ENCODE measurements around the gene PACSIN2.
"Not testable (repeated sequence)": the region's sequence is repeated elsewhere in the genome, so short reads cannot be mapped to it uniquely, and the experiment has no call there.

Gene PACSIN2

DNA sequence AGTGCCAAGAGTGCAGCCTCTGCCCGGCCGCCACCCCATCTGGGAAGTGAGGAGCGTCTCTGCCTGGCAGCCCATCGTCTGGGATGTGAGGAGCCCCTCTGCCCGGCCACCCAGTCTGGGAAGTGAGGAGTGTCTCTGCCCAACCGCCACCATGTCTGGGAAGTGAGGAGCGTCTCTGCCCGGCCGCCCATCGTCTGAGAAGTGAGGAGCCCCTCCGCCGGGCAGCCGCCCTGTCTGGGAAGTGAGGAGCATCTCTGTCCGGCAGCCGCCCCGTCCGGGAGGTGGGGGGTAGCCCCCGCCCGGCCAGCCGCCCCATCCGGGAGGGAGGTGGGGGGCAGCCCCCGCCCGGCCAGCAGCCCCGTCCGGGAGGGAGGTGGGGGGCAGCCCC lies 43.5 kb downstream of the PACSIN2 start:
- H3K27ac ChIP-seq; DNase-seq (ENCODE audit: low read depth, low spot score): not testable (repeated sequence)

DNA sequence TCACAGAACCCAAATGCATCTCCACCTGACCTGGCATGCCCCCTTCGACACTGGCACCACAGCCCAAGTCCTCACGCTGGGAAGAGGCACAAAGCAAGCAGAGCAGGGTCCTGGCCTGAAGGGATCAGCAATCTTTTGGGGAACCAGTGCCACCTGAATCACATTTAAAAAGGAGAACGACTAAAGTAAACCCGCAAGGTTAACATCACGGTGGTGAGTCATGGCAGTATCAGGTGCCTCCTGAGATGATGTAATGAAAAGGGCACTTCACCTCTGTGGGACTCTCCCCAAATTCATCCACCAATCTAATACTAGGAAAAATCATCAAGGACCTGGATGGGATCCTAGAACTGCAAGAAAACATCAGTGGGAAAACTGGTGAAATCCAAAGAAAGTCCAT lies 44.9 kb downstream of the PACSIN2 start:
- H3K27ac ChIP-seq: peak overlapping the region; percentile 11
- DNase-seq (ENCODE audit: low read depth, low spot score): no peak

DNA sequence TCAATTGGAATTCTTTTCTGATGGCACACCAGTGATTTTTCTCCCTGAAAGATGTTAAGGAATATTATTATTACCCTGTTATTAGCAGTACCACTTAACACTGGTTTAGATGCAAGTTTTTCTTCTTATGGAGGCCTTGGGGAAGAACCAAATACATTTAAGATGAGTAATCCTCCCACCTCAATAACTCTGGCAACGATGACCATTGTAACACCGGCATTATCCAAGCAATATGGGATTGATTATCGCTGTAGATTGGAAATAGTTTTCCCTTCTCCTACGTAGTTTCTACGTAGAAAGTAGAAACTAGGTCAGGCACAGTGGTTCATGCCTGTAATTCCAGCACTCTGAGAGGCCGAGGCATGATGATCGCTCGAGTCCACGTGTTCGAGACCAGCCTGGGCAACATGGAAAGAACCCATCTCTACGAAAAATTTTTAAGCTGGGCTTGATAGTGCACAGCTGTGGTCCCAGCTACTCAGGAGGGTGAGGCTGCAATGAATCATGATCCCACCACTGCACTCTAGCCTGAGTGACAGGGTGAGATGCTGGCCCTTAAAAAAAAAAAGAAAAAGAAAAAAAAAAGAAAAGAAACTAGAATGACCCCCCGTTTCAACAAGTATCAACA lies 45.5 kb downstream of the PACSIN2 start:
- H3K27ac ChIP-seq: peak overlapping the region; percentile 11
- DNase-seq (ENCODE audit: low read depth, low spot score): no peak

DNA sequence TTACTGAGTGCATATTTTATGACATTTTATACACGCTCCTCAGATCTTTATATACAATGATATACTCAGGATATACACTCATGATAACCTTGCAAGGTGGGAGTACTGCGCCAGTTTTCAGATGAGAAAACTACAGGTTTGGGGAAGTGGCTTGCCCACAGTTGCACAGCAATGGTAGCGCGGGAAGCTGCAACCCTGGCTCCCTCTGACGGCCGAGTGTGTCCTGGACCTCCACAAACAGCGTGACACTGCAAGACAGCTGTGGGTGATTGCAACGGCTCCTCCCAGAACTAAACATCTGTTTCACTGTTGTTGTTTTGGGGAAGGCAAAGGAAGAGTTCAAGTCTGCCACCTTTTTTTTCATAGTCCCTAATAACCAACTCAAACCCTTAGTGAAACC lies 47.0 kb downstream of the PACSIN2 start:
- H3K27ac ChIP-seq: no peak overlapping the region
- no peak for DNase-seq (ENCODE audit: low read depth, low spot score)

DNA sequence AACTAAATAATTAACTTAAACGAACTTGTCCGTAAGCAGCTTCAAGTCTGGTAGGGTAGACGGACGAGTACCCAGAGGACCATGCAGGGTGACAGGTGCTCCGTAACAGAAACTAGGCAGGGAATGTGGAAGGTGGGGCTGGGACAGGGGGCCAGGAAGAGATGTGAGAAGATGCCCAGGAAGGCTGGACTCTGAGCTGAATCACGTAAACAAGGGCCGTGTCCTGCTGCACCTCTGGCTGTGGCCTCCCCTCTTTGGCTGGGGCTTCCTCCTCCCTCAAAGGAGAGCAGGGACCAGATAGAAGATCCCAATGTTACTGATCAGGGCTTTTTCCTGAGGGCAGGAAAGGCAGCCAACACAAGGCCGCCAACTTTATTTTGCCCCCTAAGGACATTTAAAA lies 47.9 kb downstream of the PACSIN2 start:
- H3K27ac ChIP-seq: no peak overlapping the region
- no peak for DNase-seq (ENCODE audit: low read depth, low spot score)

DNA sequence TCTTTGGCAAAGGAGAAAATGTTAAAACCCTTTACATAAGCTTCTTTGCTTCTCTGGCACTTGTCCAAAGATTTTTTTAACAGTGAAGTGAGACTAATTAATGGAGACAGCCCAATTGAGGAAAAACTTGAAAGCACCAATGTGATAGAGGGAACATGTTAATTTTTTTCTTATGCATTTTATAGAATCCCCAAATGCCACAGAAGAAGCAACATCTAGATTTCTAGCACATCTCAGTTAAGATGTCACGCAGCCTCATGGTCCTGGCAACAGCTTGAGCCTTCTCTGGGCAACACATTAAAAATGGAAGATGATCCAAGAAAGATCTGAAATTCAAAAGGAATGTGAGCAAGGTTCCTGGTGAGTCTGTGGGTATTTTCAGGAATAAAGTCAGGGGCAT lies 48.5 kb downstream of the PACSIN2 start:
- no peak for DNase-seq (ENCODE audit: low read depth, low spot score)
- no peak overlapping the region for H3K27ac ChIP-seq

DNA sequence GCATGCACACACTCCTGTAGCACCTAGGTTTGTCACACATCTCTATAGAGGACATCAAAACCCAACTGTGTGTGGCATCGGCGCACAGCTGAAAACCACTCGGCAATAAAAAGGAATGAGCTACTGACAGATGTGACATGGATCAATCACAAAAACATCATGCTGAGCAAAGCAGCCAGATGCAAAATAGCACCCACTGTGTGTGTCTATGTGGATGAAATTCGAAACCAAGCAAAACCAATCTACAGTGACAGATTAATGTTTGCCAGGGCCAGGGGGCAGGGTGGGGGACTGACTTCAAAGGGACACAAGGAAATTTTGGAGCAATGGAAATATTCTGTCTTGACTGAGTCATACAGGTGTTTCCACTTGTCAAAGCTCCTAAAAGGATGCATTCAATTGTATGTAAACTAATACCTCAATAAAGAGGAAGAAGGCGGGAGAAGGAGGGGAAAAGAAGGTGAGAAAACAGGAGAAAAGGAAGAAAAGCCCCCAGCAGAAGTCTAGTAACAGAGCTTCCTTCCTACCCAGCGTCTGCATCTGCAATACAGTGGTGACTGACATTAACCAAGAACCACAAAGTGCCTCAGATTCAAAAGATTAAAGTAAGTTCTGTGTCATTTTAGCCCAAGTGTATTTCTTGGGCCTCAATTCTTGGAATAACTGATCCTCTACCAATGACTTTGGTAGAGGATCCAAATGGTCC lies 49.8 kb downstream of the PACSIN2 start:
- H3K27ac ChIP-seq: peak overlapping the region; percentile 16
- DNase-seq (ENCODE audit: low read depth, low spot score): no peak

DNA sequence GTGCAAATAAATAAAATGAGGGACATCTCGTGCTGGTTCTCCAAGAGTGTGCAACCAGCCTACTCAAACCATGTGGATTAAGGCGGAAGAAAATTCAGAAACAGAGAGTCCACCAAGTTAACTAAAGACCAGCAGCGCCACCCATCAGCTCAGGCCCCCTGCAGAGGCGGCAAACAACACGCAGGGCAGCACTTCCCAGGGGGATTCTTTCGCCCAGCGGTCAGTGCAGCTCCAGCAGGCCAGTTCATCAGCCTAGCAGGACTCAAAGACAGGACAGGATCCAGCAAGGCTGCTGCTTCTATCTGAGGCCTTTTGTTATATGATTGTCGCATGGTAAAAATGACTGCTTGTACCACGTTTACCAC lies 51.7 kb downstream of the PACSIN2 start:
- peak overlapping the region; percentile 41 for H3K27ac ChIP-seq
- DNase-seq (ENCODE audit: low read depth, low spot score): no peak

DNA sequence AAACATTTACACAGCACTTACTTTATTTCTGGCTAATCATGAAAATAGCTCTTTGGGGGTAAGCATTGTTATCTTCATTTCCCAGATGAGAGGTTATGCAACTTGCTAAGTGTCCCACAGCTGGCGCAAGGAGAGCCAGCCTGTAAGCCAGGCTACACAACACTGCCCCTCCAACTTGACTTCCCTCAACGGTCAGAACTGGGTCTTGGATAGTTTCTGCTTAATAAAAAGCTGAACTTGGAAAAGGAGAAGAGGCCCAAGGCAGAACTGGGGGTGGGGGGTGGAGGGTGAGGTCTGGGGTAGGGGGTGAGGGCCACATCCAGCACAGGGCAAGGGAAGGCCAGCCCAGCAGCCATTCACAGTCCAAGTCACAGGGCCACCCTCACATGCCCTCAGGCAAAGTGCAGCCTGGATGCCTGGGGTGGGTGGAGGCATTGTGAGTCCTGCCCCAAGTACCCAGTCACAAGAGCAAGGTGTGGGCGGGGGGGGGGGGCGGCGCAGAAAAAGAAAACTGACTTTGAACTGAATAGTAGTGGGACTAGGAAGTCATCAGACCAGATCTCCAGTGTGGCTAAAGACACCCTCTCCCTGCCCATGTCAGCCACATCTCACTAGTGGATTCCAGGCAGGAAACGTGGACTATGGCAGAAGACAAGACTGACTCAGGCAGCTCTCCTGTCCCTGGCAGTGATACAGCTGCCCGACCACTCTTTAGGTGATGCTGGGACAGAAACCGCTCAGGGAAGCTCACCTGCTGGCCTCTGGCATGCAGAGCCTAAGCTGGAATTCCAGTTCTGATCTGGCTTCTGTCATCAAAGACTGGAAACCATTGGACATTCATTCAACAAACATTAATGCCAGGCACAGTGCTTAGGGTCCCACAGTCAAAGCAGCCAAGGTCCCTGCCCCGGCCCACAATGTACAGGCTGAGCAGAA lies 52.4 kb downstream of the PACSIN2 start:
- H3K27ac ChIP-seq: peak overlapping the region; percentile 41
- DNase-seq (ENCODE audit: low read depth, low spot score): no peak

DNA sequence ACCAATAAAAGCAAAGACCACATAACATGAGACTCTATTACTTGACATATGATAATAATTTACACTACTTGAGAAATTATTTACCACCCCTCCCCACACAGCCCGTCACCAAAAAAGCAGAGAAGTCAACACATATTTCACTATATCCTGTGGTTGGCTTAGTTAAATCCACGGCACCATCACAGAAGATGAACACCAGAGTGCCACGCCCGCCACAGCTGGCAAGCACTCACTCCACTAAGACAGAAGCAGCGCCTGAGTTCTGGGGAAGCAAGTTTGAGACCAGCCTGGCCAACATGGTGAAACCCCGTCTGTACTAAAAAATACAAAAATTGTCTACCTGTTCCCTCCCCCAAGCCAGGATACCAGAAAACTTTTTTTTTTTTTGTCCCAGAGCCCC lies 53.1 kb downstream of the PACSIN2 start:
- H3K27ac ChIP-seq: peak overlapping the region; percentile 41
- DNase-seq (ENCODE audit: low read depth, low spot score): no peak

DNA sequence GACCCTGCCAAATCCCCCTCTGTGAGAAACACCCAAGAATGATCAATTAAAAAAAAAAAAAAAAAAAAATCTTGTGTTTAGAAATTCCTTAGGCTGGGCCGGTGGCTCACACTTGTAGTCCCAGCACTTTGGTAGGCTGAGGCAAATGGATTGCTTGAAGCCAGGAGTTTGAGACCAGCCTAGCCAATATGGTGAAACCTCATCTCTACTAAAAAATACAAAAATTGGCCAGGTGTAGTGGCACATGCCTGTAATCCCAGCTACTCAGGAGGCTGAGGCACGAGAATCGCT lies 53.6 kb downstream of the PACSIN2 start:
- DNase-seq (ENCODE audit: low read depth, low spot score): not testable (repeated sequence)
- H3K27ac ChIP-seq: peak overlapping the region; percentile 41

DNA sequence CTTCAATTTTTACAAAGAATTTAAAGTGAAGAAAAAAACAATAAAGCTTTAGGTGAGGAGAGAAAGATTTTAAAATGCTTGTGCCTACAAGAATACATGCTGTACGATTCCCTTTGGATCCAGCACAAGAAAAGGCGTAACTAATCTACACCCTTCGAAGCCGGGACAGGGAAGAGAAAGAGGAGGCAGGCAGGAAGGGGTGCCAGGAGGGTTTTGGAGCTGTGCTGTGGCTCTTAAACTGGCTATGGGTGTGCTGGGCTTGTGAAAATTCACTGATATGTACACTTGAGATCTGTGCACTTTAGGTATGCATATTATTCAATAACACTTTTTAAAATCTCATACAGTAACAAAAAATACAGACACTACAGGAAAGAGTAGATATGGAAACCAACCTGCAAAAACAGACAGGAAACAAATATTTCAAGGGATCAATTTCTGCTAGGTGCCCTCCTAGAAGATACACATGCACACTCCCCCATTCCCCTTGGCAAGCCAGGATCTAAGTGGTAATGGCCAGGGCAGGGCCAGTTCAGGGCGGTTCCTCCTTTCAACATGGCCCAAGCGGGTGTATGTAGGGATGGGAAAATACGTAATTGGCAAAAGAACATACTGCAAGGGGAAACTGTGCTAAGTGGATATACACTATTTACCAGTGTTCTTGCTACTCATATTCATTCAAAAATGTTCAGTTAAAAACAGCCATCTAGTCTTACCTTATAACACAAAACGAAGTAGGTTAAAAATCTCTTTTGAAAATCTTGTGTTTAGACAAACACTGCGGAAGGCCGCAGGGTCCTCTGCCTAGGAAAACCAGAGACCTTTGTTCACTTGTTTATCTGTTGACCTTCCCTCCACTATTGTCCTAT lies 54.2 kb downstream of the PACSIN2 start:
- DNase-seq (ENCODE audit: low read depth, low spot score): no peak
- peak overlapping the region; percentile 83 for H3K27ac ChIP-seq

DNA sequence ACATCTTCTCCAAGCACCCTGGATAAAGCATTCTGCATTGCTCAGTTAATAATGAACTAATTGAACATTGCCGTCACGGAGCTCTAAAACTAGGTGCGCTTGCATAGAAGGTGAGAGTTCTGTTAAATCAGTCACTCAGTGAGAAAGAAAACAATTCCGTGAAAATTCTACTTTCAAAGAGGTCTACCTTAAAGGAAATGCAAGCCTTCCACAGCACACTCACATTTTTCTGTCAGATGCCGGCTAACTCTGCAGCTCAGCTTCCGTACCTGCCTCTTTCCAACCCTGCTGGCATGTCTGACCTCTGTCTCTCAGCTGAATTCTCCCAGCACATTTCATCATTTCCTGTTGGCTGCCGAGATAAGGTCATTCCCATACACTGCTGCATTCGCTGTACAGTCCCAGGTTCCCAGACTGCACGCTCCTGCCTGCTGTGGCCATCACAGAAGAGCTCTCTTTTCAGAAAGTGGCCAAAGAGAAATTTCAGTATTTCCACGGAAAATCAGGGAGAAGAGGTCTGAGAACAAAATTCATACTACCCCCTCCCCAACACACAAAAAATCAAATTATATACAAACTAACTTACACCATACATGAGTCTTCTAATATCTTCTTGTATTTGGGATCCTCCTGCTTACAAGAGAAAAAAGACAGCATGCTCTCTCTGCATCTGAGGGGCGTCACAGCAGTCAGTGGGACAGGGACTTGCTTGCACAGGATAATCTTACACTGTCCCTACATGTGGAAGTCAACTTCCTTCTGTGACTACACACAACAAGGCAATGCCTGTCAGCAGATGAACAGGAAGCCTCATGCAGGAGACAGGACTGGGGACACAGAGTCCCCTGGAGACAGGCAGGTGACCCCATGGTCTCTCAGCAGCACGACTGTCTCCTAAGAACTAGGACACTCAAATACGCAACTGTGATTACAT lies 55.1 kb downstream of the PACSIN2 start:
- DNase-seq (ENCODE audit: low read depth, low spot score): no peak
- H3K27ac ChIP-seq: peak overlapping the region; percentile 83

DNA sequence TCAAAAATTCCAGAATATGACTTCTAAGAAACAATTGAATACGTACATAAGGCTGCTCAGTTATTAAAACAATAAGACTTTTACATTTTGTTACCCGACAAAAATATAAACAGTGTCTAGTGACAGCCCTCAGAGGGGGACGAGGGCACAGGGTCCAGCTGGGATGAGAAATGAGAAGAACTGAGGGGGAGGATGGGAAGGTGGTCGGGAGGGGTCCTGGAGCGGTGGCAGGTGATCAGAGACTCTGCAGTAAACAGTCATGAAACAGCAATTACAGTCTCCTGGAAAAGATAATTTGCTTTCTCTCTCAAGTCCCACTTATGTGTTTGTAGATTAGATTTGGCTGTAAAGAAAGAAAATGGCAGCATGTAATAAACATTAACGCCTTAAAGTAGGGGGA lies 56.0 kb downstream of the PACSIN2 start:
- DNase-seq (ENCODE audit: low read depth, low spot score): no peak
- H3K27ac ChIP-seq: peak overlapping the region; percentile 83

DNA sequence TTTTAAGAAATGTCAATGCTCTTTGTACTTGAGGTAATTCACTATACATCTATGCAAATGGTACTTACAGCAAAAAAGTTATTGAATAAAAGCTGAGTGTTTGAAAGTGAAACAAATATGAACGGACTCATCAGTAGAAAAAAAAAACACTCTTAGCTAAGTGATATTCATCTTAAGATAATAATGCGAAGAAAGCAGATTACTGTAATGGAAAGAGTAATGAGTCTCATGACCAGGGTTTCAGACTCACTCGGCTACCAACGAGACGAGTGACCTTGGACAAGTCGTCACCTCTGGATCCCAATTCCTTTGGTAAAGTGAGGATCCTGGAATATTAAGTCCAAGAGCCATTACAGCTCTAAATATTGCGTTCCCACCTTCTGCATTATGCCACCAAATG lies 57.0 kb downstream of the PACSIN2 start:
- DNase-seq (ENCODE audit: low read depth, low spot score): no peak
- no peak overlapping the region for H3K27ac ChIP-seq

DNA sequence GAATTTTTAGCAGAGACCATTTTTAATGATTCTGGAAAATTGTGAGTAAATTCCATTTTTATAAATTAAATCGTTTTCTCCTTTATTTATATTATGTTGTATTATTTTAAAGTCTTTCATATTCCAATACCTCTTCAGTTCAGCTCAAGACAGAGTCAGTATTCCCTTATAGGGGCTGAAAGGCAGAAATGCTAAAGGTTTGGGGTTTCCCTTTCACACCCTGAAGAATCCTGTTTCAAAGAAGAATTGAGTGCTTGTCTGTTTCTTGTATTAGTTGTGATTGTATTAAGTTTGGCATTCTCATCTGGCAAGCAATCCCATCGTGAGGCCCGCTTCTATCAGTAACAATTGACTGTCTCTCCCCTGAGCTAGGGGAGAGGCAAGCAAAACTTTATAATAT lies 57.4 kb downstream of the PACSIN2 start:
- H3K27ac ChIP-seq: no peak overlapping the region
- no peak for DNase-seq (ENCODE audit: low read depth, low spot score)

DNA sequence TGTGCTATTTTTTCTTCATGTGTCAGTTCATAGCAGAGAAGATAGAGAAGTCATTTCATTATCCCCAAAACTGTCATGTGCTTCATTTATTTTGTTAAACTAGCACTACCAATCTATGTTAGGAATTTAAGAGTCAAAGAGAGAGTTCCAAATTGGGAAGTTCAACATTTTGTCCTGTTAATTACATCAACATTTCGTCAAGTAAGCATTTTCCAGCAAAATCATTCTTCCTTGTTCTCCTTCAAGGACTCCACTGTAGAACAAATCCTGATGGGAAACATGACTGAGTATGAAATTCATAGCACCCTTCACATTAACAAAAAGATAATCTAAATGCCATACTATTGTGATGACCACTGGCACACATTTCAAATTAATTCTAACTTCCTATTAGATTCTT lies 59.1 kb downstream of the PACSIN2 start:
- DNase-seq (ENCODE audit: low read depth, low spot score): no peak
- peak overlapping the region; percentile 1 for H3K27ac ChIP-seq

DNA sequence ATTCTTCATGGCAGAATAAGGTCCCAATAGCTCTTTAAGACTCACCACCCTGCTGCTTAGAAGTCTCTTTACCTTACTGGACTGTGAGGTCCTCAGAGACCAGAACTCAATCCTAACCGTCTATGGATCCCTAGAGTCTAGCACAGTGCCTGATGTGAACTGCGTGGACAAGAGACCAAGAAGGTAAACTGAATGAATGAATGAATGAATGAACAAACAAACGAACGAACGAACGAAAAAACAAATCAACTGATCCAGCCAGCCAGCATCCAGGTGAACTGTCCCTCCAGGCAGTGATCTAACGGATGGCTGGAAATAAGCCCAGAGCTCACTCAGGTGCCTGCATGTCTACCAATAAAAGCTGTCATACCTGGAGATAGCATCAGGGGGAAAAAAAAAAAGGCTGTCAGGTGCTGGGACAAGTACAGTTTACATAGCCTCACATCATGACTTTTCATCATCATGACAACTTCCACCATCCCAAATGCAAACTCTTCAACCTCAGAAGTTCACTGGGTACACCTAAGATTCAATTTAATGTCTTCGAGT lies 59.8 kb downstream of the PACSIN2 start:
- DNase-seq (ENCODE audit: low read depth, low spot score): no peak
- H3K27ac ChIP-seq: no peak overlapping the region

DNA sequence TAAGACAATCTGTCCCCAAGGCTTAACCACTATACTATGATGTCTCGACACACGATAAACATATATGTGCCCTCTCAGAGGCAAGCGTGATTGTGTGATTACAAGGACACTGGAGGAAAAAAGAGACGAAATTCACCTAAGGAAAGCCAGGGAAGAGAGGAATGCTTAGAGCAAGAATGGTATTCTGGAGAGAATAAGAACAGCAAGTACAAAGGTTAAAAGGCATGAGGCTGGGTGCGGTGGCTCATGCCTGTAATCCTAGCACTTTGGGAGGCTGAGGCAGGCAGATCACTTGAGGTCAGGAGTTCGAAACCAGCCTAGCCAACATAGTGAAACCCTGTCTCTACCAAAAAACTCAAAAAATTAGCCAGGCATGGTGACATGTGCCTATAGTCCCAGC lies 61.2 kb downstream of the PACSIN2 start:
- H3K27ac ChIP-seq; DNase-seq (ENCODE audit: low read depth, low spot score): not testable (repeated sequence)

All from epithelial cell of prostate (primary cell).